Mucosa of descending colon (tissue), 3 donors: Measurements from ENCODE around the gene KNTC1. TPM values are rescaled to one million over a fixed set of nuclear protein-coding genes. Genes with fewer than 3 reads are reported as not detected.

Source experiments
- ATAC-seq: fragments of 200-7000 bp; cut with Tn5 transposase; one replicate; pipeline ENCODE4 v1.9.1; 2020; ENCODE audit warnings: mild to moderate bottlenecking, moderate library complexity
- DNase-seq, 3 donors: peaks; one replicate each; pipeline ENCODE4 v3.0.0-alpha.2; 2020
- H3K36me3 ChIP-seq: fragments of 200-600 bp; one replicate; pipeline ENCODE4 v1.8.0; 2021; ENCODE audit warnings: low read depth, mild to moderate bottlenecking
- H3K4me1 ChIP-seq: fragments of 200-600 bp; one replicate; pipeline ENCODE4 v1.8.0; 2021; ENCODE audit warnings: low read depth, mild to moderate bottlenecking
- H3K4me3 ChIP-seq: fragments of 200-600 bp; one replicate; pipeline ENCODE4 v1.8.0; 2021; ENCODE audit warnings: mild to moderate bottlenecking
- H3K9me3 ChIP-seq: fragments of 200-600 bp; one replicate; pipeline ENCODE4 v1.8.0; 2021; ENCODE audit warnings: mild to moderate bottlenecking
- CTCF ChIP-seq: fragments of 200-600 bp; IDR thresholded peaks from one replicate; pipeline ENCODE4 v1.8.0; 2022; ENCODE audit warnings: antibody characterized with exemption, mild to moderate bottlenecking
- intact Hi-C, 2 donors: fragments of 100-400 bp; cut with DNase I in 1 of 2; cut with micrococcal nuclease in 1 of 2; formaldehyde crosslinking; loops; one replicate each; pipeline versions ENCODE4 v1.11.0 to v1.11.1; 2022; cut with DNase I, micrococcal nuclease
- total RNA-seq, 3 donors: library from RNA; stranded (reverse); fragmentation: NEBNext Ultra II Directional in 2 of 3; extraction: Animal tissue kit (Norgen Biotek cat#: 25700) in 2 of 3; gene quantifications; one replicate each; pipeline versions ENCODE4 v1.2.1 to v1.2.4, GENCODE V29; 2021 to 2023
- donor health status: DM: no; HTN: no; CAD: no; lungs with moderate emphysema.
- donor health status: DM: no; HTN: no; CAD: no.
- donor health status: DM: no; HTN: yes; CAD: no.

The KNTC1 gene
- total RNA-seq, 3 donors from 2014 or later: 11.4 to 28.3 (median 16.2) TPM

- DNase-seq (no peak), ATAC-seq (no peak)
- Histone ChIP-seq H3K36me3 (peaks cover 9% of the 10 kb centered on the region), H3K4me3 (no peak overlapping the region), H3K9me3 (no peaks in the 10 kb centered on the region), H3K4me1 (peaks cover 35% of the 10 kb centered on the region)
- no peak for TF ChIP-seq CTCF
- intact Hi-C loops: no loop called here
Measured at GRCh38 chr12:122523280-122523679, 3.8 kb upstream of the KNTC1 start.

- no peak for ATAC-seq
- DNase-seq: no peak
- TF ChIP-seq CTCF: no peak
- Histone ChIP-seq H3K4me3 (no peak overlapping the region), H3K4me1 (peaks cover 38% of the 10 kb centered on the region), H3K36me3 (peaks cover 4% of the 10 kb centered on the region), H3K9me3 (no peaks in the 10 kb centered on the region)
- intact Hi-C loops: no loop called here
Measured at GRCh38 chr12:122523846-122524718, 3.0 kb upstream of the KNTC1 start.

- H3K4me3 ChIP-seq: peak overlapping the region; percentile 36
- no peaks in the 10 kb centered on the region for H3K9me3 ChIP-seq
- TF ChIP-seq CTCF: no peak
- H3K36me3 ChIP-seq: peaks cover 4% of the 10 kb centered on the region
- peaks cover 36% of the 10 kb centered on the region for H3K4me1 ChIP-seq
- DNase-seq (peak in 1 of 3 donors; percentile 31), ATAC-seq (peak; percentile 4)
- intact Hi-C loops: no loop called here
Measured at GRCh38 chr12:122527478-122527944, 462 bp downstream of the KNTC1 start.

GRCh38 chr12:122528582-122528981 is 1.5 kb downstream of the KNTC1 start:
- intact Hi-C loops: no loop called here
- H3K9me3 ChIP-seq: no peaks in the 10 kb centered on the region
- H3K36me3 ChIP-seq: peaks cover 4% of the 10 kb centered on the region
- DNase-seq (no peak), ATAC-seq (no peak)
- H3K4me3 ChIP-seq: no peak overlapping the region
- TF ChIP-seq CTCF: no peak
- peaks cover 26% of the 10 kb centered on the region for H3K4me1 ChIP-seq

GRCh38 chr12:122528992-122529391 is 1.9 kb downstream of the KNTC1 start:
- no peak overlapping the region for H3K4me3 ChIP-seq
- no peaks in the 10 kb centered on the region for H3K9me3 ChIP-seq
- H3K4me1 ChIP-seq: peaks cover 22% of the 10 kb centered on the region
- peaks cover 4% of the 10 kb centered on the region for H3K36me3 ChIP-seq
- ATAC-seq: no peak
- DNase-seq: no peak
- TF ChIP-seq CTCF: no peak
- intact Hi-C loops: no loop called here
